A673 (cell line): ENCODE data around the gene COMTD1. TPM values are rescaled to one million over a fixed set of nuclear protein-coding genes. Genes with fewer than 3 reads are reported as not detected.

Source experiments
- BruUV-seq: library from RNA; stranded (reverse); fragments of 400-500 nt; replicated peaks from 2 replicates; lab custom pipeline; 2021; lab: Mats Ljungman, UMichigan
- CTCF ChIA-PET: fragments of 300-600 bp; sonication (Branson Sonifier 250); formaldehyde crosslinking; loops from one replicate; lab custom pipeline; 2022; ENCODE audit warnings: antibody characterized with exemption; lab: Charles Lee
- POLR2A ChIA-PET: fragments of 300-600 bp; sonication (Branson Sonifier 250); formaldehyde crosslinking; loops from one replicate; lab custom pipeline; 2022; ENCODE audit warnings: antibody characterized with exemption; ENCODE audit not compliant: low non-redundant PET; lab: Charles Lee
- DNase-seq: peaks from one replicate; pipeline ENCODE4 v3.0.0-alpha.2; 2015; ENCODE audit warnings: low spot score
- H3K27ac ChIP-seq: fragments of 200-600 bp; sonication (generic); 2 replicates; pipeline ENCODE4 v1.5.1; 2016; ENCODE audit warnings: mixed run types, low read depth, mild to moderate bottlenecking, mixed read lengths, antibody characterized with exemption, low read length; ENCODE audit not compliant: poor library complexity, severe bottlenecking
- H3K27me3 ChIP-seq: fragments of 200-600 bp; sonication (generic); replicated peaks from 2 replicates; pipeline ENCODE4 v1.6.1; 2017; ENCODE audit warnings: mixed run types, low read depth, mild to moderate bottlenecking, mixed read lengths, antibody characterized with exemption, low read length; ENCODE audit not compliant: insufficient read depth, poor library complexity
- H3K36me3 ChIP-seq: fragments of 200-600 bp; sonication (generic); 2 replicates; pipeline ENCODE4 v1.6.1; 2016; ENCODE audit warnings: mixed run types, mild to moderate bottlenecking, mixed read lengths, antibody characterized with exemption, low read length; ENCODE audit not compliant: insufficient read depth, poor library complexity, severe bottlenecking
- H3K4me1 ChIP-seq: fragments of 200-600 bp; sonication (generic); 2 replicates; pipeline ENCODE4 v1.6.1; 2017; ENCODE audit warnings: mixed run types, mild to moderate bottlenecking, mixed read lengths, antibody characterized with exemption, low read length; ENCODE audit not compliant: insufficient read depth, poor library complexity, severe bottlenecking
- H3K4me3 ChIP-seq: fragments of 200-600 bp; sonication (generic); 2 replicates; pipeline ENCODE4 v1.5.1; 2016; ENCODE audit warnings: low read depth, mixed run types, mild to moderate bottlenecking, mixed read lengths, low read length; ENCODE audit not compliant: poor library complexity, severe bottlenecking
- H3K9me3 ChIP-seq: fragments of 200-600 bp; sonication (generic); 2 replicates; pipeline ENCODE4 v1.6.1; 2016; ENCODE audit warnings: mixed run types, low read depth, mild to moderate bottlenecking, mixed read lengths, antibody characterized with exemption, low read length; ENCODE audit not compliant: poor library complexity, severe bottlenecking
- CTCF ChIP-seq: fragments of 300-800, 200-600 bp; sonication (generic); conservative IDR thresholded peaks from 2 replicates; pipeline ENCODE4 v1.5.1; 2017; ENCODE audit warnings: low read depth, mild to moderate bottlenecking, antibody characterized with exemption, low read length, moderate library complexity, mixed read lengths
- EZH2 ChIP-seq: fragments of 200-600 bp; sonication (generic); IDR thresholded peaks from 2 replicates; pipeline ENCODE4 v1.6.1; 2017; ENCODE audit warnings: borderline replicate concordance, low read depth, mild to moderate bottlenecking, mixed read lengths, antibody characterized with exemption, low read length; ENCODE audit not compliant: poor library complexity, severe bottlenecking
- intact Hi-C: fragments of 100-400 bp; cut with micrococcal nuclease; formaldehyde crosslinking; loops from one replicate; pipeline ENCODE4 v1.10.0; 2022; ENCODE audit not compliant: unreplicated experiment
- total RNA-seq: library from RNA; stranded (reverse); gene quantifications from 2 replicates; pipeline ENCODE4 v1.2.3, GENCODE V29; 2021

The COMTD1 gene
- total RNA-seq, 1 experiment from 2014 or later: 3.4 TPM

GRCh38 chr10:75269605-75270004, 33.8 kb upstream of the COMTD1 start:
- CTCF ChIA-PET: no interaction called here
- H3K27ac ChIP-seq: no peak overlapping the region
- no peaks in the 10 kb centered on the region for H3K4me1 ChIP-seq
- H3K9me3 ChIP-seq: no peaks in the 10 kb centered on the region
- H3K36me3 ChIP-seq: no peaks in the 10 kb centered on the region
- H3K4me3 ChIP-seq: no peak overlapping the region
- H3K27me3 ChIP-seq: no peaks in the 10 kb centered on the region
- DNase-seq: no peak
- POLR2A ChIA-PET: no interaction called here
- TF ChIP-seq EZH2 (no peak), CTCF (no peak)
- intact Hi-C loops: no loop called here
- no TSS peak for BruUV-seq

GRCh38 chr10:75266945-75267344, 31.2 kb upstream of the COMTD1 start:
- BruUV-seq: no TSS peak
- no peaks in the 10 kb centered on the region for H3K9me3 ChIP-seq
- no peak for TF ChIP-seq EZH2
- no peak for TF ChIP-seq CTCF
- no peak overlapping the region for H3K4me3 ChIP-seq
- DNase-seq: no peak
- no peaks in the 10 kb centered on the region for H3K36me3 ChIP-seq
- ChIA-PET POLR2A (interaction anchor here (0.6 kb wide), 1 partner anchor 1162 kb away, joined by 6 read pairs; no protein-coding TSS in a partner anchor), CTCF (no interaction called here)
- no peak overlapping the region for H3K27ac ChIP-seq
- no peaks in the 10 kb centered on the region for H3K4me1 ChIP-seq
- intact Hi-C loops: no loop called here
- H3K27me3 ChIP-seq: peaks cover 4% of the 10 kb centered on the region

- ChIA-PET POLR2A (interaction anchor here (0.6 kb wide), 1 partner anchor 9 kb away, joined by 5 read pairs; no protein-coding TSS in a partner anchor), CTCF (no interaction called here)
- Histone ChIP-seq H3K9me3 (no peaks in the 10 kb centered on the region), H3K36me3 (no peaks in the 10 kb centered on the region), H3K27ac (no peak overlapping the region), H3K4me1 (no peaks in the 10 kb centered on the region), H3K4me3 (no peak overlapping the region), H3K27me3 (peaks cover 7% of the 10 kb centered on the region)
- intact Hi-C loops: no loop called here
- no peak for TF ChIP-seq CTCF
- no peak for TF ChIP-seq EZH2
- DNase-seq: no peak
- no TSS peak for BruUV-seq
These were observed 30.1 kb upstream of the COMTD1 start for GRCh38 chr10:75265856-75266255.
